HG03457 (cell line): ENCODE data around the gene FRYL.
"Not testable (repeated sequence)": the region's sequence is repeated elsewhere in the genome, so short reads cannot be mapped to it uniquely, and the experiment has no call there.

Experiments used
- ATAC-seq: cut with Tn5 transposase; IDR thresholded peaks from one replicate; pipeline ENCODE4 v1.9.1; 2021; ENCODE audit warnings: moderate number of reproducible peaks; ENCODE audit not compliant: unreplicated experiment

FRYL gene

GRCh38 chr4:48704091-48704802, 75.8 kb downstream of the FRYL start:
- ATAC-seq: no peak

- ATAC-seq: no peak
Observed at GRCh38 chr4:48699475-48699874, 80.6 kb downstream of the FRYL start.

DNA sequence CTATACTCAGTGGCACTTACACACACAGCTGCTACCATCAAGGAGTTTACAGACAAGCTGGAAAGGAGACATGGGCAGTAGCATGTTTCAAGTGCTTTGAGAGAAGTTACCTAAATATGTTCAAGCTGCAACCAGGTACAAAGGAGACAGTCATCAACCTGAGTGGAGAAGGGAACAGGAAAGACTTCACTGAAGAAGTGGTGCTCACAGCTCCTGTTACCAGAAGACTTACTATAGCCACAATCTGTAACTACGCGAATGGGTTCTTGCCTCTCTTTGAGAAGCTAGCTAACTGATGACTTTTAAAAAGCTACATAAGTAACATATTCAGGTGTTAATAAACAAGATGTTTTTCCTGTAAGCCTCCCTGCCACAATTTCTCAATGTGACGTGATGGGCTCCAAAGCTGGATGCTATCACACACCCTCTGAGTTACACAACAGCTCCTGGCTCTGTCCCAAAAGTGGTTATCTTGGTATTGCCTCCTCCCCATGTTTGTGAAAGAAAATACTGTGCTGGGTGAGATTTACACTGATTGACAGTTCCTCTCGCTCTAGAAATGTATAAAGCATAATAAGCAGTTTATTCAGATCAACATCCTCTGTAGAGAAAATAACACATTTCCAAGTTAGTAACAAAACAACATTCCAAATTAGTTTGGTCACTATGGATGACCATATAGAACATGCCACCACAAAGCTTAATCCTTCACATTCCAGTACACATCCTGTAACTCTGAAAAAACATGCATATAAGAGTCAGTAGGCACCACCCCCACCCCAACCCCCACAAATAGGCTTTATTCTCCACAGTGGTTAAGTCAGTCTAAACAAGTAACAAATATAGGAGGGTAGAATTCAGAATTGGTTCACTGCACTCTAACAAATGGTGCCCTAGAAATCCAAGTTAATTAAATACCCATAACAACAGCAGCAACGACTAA, 81.8 kb downstream of the FRYL start:
- no peak for ATAC-seq

DNA sequence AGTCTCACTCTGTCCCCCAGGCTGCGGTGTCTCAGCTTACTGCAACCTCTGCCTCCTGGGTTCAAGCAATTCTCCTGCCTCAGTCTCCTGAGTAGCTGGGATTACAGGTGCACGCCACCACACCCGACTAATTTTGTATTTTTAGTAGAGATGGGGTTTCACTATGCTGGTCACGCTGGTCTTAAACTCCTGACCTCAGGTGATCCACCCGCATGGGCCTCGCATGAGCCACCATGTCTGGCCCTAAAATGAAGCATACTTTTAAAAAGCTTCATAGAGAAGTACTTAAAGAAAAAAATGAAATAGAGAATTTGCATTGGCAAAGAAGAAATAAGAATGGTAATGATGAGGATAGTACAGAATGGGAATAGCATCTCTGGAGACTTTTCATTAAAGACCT, 82.6 kb downstream of the FRYL start:
- ATAC-seq: not testable (repeated sequence)

DNA sequence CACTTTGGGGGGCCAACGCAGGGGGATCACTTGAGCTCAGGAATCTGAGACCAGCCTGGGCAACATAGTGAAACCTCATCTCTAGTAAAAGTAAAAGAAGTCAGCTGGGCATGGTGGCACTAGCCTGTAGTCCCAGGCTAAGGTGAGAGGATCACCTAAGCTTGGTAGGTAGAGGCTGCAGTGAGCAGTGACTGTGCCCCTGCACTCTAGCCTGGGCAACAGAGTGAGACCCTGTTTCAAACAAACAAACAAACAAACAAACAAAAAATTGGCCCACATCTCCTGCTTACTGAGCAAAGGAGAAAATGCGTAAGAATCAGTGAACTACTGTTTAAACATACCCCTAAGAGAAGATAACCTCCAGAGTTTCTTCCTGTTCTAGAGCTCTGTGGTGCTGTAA, 85.3 kb downstream of the FRYL start:
- no peak for ATAC-seq

DNA sequence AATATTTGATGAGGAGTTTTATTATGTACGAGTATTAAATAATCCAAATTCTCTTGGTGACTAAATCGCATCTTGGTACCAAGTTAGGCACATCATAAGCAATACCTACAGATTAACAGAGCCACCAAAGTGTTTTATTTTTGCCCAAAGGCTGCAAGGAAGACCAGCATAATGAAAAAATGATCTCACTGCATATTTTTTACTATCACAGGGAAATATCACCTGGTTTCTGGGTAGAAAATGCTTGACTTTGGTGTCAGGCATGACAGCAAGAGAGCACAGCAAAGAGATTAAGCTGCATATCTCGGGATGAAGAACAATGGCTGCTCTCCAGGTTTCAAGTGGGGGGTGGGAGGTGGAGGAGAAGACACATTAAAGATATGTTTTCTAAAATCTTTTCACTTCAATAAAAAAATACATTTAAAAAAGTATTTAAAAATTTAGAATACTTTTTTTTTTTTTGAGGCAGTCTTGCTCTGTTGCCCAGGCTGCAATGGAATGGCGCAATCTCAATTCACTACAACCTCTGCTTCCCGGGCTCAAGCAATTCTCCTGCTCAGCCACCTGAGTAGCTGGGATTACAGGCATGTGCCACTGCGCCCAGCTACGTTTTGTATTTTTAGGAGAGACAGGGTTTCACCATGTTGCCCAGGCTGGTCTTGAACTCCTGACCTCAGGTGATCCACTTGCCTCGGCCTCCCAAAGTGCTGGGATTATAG, 86.1 kb downstream of the FRYL start:
- ATAC-seq: no peak

- ATAC-seq: no peak
Observed at GRCh38 chr4:48692897-48693296, 87.2 kb downstream of the FRYL start.

DNA sequence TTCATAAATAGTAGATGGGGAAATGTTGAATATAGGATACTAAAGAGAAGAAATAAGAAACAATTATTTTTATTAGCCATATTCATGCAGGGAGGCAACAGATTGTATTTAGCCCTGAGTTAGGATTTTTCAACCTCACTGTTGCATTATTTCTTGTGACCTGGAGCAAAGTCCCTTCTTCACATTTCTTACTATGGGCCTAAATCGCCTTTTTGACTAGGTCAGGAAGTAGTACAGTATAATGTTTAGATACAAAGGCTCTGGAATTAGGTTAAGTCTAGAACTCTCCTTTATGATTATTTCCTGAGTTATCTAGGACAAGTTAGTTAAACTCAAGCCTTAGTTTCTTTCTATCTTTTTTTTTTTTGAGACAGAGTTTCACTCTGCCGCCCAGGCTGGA, 88.0 kb downstream of the FRYL start:
- no peak for ATAC-seq

DNA sequence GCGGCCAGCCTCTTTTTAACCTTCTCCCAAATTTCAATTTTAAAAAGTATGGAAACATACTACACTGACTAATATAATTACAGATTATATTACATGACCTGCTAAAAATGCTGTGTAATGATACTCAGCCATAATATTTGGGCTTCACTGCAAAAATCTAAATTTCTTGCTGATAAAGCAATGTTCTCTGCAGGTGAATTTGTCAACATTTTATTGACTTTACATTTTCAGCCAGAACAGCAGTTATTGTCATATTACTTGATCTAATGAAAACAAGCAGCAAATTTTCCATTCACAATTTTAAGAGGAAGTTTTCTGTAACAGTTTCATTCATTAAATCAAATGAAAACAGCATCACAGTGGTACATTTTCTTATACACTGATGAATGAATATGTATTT, 91.1 kb downstream of the FRYL start:
- ATAC-seq: no peak

GRCh38 chr4:48687313-48688051, 92.6 kb downstream of the FRYL start:
- ATAC-seq: no peak

- no peak for ATAC-seq
Observed at GRCh38 chr4:48686369-48686768, 93.7 kb downstream of the FRYL start.

DNA sequence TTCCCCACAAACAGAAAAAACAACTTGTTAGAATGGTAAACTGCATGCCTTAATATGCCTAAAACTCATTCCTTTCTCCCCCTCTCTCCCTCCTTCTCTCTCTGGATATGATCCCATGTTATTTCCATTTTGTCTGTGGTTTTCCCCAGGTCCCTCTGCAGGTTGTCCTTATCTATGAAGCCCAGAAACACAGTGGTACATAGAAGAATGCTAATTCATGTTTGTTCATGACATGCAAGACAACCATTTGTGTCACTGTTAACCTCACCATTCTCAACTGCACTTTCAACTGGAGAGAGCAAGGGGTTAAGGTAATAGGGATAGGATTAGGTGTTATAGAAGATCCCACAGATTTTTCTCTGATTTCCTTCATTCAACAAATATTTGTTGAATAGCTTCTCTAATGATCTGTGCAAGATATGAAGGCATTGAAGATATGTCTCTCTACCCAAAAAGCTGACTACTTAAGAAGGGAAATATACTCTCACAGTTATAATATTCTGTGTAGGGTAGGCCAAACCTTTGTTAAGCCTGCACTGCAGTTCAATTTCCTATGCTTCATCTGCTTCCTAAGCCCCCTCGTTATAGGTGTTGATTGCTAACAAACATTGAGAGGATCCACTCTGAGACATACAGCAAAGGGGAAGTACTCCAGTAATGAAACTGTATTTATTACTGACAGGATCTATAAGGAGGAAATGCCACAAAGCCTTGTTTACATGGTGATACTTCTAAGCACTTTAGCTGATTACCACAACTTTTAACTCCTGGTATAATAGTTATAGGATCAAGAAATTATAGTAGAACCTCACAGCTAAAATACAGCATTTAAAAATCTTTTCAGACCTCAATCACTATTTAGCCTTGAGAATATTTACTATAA, 96.1 kb downstream of the FRYL start:
- peak; percentile 78 for ATAC-seq

GRCh38 chr4:48682870-48683269, 97.2 kb downstream of the FRYL start:
- ATAC-seq: not testable (repeated sequence)

DNA sequence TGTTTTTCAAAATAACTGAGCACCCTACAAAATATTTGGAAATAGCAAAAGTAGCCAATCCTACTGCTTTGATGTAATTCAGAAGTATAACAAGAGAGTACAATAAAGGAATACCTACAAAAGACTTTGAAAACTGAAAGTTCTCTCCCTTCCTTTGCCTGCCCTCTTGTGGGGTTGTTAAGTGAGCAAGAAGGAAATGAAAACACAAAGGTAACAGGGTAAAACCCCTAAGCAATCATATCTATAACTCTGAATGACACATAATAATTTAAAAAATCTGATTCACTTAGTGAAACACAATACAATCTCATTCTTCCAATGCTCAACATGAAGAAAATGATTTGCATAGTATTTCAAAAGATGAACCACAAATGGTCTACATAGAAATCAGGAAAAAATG, 98.2 kb downstream of the FRYL start:
- ATAC-seq: peak; percentile 73

GRCh38 chr4:48680848-48681568, 99.1 kb downstream of the FRYL start:
- ATAC-seq: no peak

- no peak for ATAC-seq
Observed at GRCh38 chr4:48673537-48673936, 106.5 kb downstream of the FRYL start.

DNA sequence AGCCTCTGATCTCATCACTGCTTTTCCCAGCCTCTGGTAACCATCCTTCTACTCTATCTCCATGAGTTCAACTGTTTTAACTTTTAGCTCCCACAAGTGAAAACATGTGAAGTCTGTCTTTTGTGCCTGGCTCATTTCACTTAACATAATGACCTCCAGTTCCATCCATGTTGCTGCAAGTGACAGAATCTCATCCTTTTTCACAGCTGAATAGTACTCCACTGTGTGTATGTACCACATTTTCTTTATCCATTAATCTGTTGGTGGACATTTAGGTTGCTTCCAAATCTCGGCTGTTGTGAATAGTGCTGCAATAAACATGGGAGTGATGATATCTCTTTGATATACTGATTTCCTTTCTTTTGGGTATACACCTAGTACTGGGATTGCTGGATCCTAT, 109.5 kb downstream of the FRYL start:
- ATAC-seq: no peak

DNA sequence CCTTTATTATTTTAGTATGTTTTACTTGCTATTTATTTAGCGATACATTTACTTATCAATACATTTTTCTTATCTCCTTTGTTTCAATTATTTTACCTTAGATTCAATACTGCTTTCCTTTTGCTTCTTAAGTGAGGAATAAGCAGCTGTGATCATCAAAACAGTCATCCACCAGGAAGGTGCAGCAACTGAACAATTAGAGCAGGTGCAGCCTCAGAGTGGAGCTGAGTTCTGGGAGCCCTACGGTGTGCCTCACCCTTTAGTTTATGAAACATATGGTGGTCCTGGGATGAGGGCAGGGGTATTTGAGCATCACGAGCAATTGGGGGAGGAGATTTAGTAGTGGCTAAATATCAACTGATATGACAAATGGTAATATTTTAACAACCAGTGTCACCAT, 111.0 kb downstream of the FRYL start:
- ATAC-seq: no peak
